Upper lobe of right lung (tissue), 1 donor: ENCODE measurements around the gene PIWIL1. TPM values are rescaled to one million over a fixed set of nuclear protein-coding genes. Genes with fewer than 3 reads are reported as not detected.

Source experiments
- ATAC-seq: fragments of 200-7000 bp; cut with Tn5 transposase; one replicate; pipeline ENCODE4 v1.9.1; 2020; ENCODE audit warnings: mild to moderate bottlenecking, moderate library complexity
- DNase-seq: peaks from one replicate; pipeline ENCODE4 v3.0.0-alpha.2; 2020
- H3K27ac ChIP-seq: fragments of 200-600 bp; one replicate; pipeline ENCODE4 v1.8.0; 2022
- H3K27me3 ChIP-seq: fragments of 200-600 bp; one replicate; pipeline ENCODE4 v1.8.0; 2022; ENCODE audit warnings: mild to moderate bottlenecking
- H3K36me3 ChIP-seq: fragments of 200-600 bp; one replicate; pipeline ENCODE4 v1.8.0; 2022
- H3K4me1 ChIP-seq: fragments of 200-600 bp; one replicate; pipeline ENCODE4 v1.8.0; 2022
- H3K4me3 ChIP-seq: fragments of 200-600 bp; one replicate; pipeline ENCODE4 v1.8.0; 2022; ENCODE audit warnings: mild to moderate bottlenecking
- H3K9me3 ChIP-seq: fragments of 200-600 bp; one replicate; pipeline ENCODE4 v1.8.0; 2022
- intact Hi-C: fragments of 100-400 bp; cut with DNase I; formaldehyde crosslinking; loops from one replicate; pipeline ENCODE4 v1.11.0; 2022
- total RNA-seq: library from RNA; stranded (reverse); fragmentation: NEBNext Ultra II Directional; extraction: Animal tissue kit (Norgen Biotek cat#: 25700); gene quantifications from one replicate; pipeline ENCODE4 v1.2.1, GENCODE V29; 2021
- TF ChIP-seq, protein P1 (sequence below): fragments of 200-600 bp; IDR thresholded peaks from one replicate; pipeline ENCODE4 v1.8.0; 2022; ENCODE audit warnings: antibody characterized with exemption
- donor health status: DM: no; HTN: yes; CAD: no; lungs with severe emphysema.

Gene PIWIL1
- total RNA-seq, 1 donor from 2014 or later = not detected

DNA sequence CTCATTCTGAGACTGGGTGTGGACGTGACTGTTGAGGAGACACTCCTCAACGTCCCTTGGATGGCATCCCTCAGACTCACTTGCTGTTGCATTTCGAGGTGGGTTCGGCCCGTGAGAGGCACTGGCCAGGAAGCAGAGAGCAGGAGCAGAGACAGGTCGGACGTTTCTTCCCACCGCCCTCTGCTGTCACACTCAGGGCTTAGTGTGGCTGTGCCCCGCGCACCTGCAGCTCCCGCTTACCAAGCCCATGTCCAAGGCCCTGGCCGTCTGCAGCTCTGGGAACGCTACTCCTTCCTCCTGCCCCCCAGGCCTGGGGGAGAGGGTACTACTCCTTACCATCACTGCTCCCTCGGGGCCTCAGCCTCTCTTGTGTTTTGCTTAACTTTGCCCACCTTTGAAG is 29.8 kb upstream of the PIWIL1 start:
- H3K27ac ChIP-seq = no peak overlapping the region
- intact Hi-C loops = no loop called here
- ATAC-seq = no peak
- no peaks in the 10 kb centered on the region for H3K4me1 ChIP-seq
- H3K27me3 ChIP-seq = peaks cover 4% of the 10 kb centered on the region
- no peaks in the 10 kb centered on the region for H3K9me3 ChIP-seq
- TF ChIP-seq, protein P1, sequence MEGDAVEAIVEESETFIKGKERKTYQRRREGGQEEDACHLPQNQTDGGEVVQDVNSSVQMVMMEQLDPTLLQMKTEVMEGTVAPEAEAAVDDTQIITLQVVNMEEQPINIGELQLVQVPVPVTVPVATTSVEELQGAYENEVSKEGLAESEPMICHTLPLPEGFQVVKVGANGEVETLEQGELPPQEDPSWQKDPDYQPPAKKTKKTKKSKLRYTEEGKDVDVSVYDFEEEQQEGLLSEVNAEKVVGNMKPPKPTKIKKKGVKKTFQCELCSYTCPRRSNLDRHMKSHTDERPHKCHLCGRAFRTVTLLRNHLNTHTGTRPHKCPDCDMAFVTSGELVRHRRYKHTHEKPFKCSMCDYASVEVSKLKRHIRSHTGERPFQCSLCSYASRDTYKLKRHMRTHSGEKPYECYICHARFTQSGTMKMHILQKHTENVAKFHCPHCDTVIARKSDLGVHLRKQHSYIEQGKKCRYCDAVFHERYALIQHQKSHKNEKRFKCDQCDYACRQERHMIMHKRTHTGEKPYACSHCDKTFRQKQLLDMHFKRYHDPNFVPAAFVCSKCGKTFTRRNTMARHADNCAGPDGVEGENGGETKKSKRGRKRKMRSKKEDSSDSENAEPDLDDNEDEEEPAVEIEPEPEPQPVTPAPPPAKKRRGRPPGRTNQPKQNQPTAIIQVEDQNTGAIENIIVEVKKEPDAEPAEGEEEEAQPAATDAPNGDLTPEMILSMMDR = no peak
- H3K36me3 ChIP-seq = no peaks in the 10 kb centered on the region
- no peak for DNase-seq
- no peak overlapping the region for H3K4me3 ChIP-seq

- Histone ChIP-seq H3K27ac (no peak overlapping the region), H3K4me3 (no peak overlapping the region), H3K36me3 (no peaks in the 10 kb centered on the region), H3K9me3 (no peaks in the 10 kb centered on the region), H3K4me1 (no peaks in the 10 kb centered on the region), H3K27me3 (peaks cover 4% of the 10 kb centered on the region)
- intact Hi-C loops = no loop called here
- TF ChIP-seq, protein P1 = no peak
- DNase-seq (no peak), ATAC-seq (no peak)
Observed at GRCh38 chr12:130308393-130308792, 29.3 kb upstream of the PIWIL1 start.

- intact Hi-C loops = no loop called here
- H3K27ac ChIP-seq = no peak overlapping the region
- H3K4me3 ChIP-seq = no peak overlapping the region
- TF ChIP-seq, protein P1 = no peak
- no peaks in the 10 kb centered on the region for H3K9me3 ChIP-seq
- no peak for DNase-seq
- no peaks in the 10 kb centered on the region for H3K36me3 ChIP-seq
- H3K27me3 ChIP-seq = no peaks in the 10 kb centered on the region
- H3K4me1 ChIP-seq = no peaks in the 10 kb centered on the region
- no peak for ATAC-seq
Observed at GRCh38 chr12:130316251-130316650, 21.4 kb upstream of the PIWIL1 start.

- no peaks in the 10 kb centered on the region for H3K9me3 ChIP-seq
- TF ChIP-seq, protein P1 = no peak
- H3K27ac ChIP-seq = no peak overlapping the region
- intact Hi-C loops = no loop called here
- ATAC-seq = no peak
- H3K27me3 ChIP-seq = peaks cover 9% of the 10 kb centered on the region
- no peaks in the 10 kb centered on the region for H3K4me1 ChIP-seq
- no peaks in the 10 kb centered on the region for H3K36me3 ChIP-seq
- no peak for DNase-seq
- H3K4me3 ChIP-seq = no peak overlapping the region
Observed at GRCh38 chr12:130320536-130320935, 17.2 kb upstream of the PIWIL1 start.

GRCh38 chr12:130322263-130322662 is 15.4 kb upstream of the PIWIL1 start:
- H3K27ac ChIP-seq = no peak overlapping the region
- H3K9me3 ChIP-seq = no peaks in the 10 kb centered on the region
- no peaks in the 10 kb centered on the region for H3K36me3 ChIP-seq
- H3K4me1 ChIP-seq = no peaks in the 10 kb centered on the region
- no peak for DNase-seq
- no peak overlapping the region for H3K4me3 ChIP-seq
- no peak for ATAC-seq
- TF ChIP-seq, protein P1 = no peak
- intact Hi-C loops = no loop called here
- H3K27me3 ChIP-seq = peaks cover 16% of the 10 kb centered on the region

DNA sequence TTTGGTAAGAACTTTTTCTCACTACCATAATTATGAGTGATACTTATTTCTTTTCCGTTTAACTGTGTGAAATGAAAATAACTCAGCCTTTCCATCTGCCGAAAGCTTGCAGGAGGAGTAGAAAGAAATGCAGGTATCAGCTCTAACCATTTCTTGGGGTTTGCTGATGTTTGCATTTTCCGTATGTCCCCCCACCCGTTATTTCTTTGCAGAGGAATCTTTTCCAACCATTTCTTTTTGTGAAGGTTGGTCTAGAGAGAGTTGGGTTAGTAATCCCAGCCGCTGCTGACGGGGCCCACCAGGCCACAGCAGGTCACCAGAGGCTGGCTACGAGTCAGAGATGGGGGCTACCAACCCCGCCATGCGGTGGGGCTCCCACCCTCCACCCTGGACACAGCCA is 7.0 kb upstream of the PIWIL1 start:
- no peak overlapping the region for H3K27ac ChIP-seq
- H3K9me3 ChIP-seq = no peaks in the 10 kb centered on the region
- ATAC-seq (no peak), DNase-seq (no peak)
- no peak overlapping the region for H3K4me3 ChIP-seq
- peaks cover 21% of the 10 kb centered on the region for H3K27me3 ChIP-seq
- intact Hi-C loops = loop anchor here (5.0 kb wide), 1 partner anchor 283 kb away; no protein-coding TSS in a partner anchor
- TF ChIP-seq, protein P1 = no peak
- H3K4me1 ChIP-seq = no peaks in the 10 kb centered on the region
- no peaks in the 10 kb centered on the region for H3K36me3 ChIP-seq
